GM19193 (cell line): Measurements from ENCODE around the gene WNT3A.

Source experiments
- POLR2A ChIP-seq: IDR thresholded peaks from 4 replicates; pipeline ENCODE4 v1.6.1; 2011; ENCODE audit not compliant: insufficient read depth, insufficient read length; ENCODE audit errors: extremely low read depth

The WNT3A gene

DNA sequence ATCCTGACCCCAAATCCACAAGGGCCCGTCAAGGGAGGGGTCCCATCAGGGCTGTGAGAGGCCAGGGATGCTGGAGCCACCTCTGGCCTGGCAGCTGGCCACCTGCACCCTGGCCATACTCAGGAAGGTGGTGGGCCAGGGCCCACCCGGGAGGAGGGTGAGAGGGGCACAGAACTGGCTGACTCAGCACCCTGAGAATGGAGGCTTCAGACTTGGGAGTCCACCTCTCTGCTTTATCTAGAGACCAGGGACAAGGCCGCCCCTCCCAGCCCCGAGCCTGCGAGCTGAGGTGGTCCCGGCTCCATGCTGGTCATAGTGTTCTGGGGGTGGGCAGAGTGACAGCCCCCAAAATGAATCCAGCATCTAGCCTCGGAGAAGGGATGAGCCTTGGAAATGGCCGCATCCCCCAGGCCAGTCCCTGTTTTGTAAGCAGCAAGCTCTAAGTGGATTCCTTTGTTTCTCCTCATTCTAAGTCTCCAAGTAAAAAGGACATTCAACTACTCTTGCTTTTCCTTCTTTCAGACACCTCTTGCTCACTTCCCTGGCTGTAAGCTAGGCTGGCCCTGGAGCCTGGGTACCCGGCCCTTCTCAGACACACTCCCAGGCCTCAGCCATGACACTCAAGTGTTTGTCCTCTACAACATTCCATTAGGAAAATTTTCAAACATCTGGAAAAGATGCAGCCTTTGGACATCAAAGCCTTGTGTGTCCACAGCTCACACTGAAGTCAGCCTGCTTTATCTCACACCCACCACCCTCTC, 12.3 kb downstream of the WNT3A start:
- no peak for TF ChIP-seq POLR2A

DNA sequence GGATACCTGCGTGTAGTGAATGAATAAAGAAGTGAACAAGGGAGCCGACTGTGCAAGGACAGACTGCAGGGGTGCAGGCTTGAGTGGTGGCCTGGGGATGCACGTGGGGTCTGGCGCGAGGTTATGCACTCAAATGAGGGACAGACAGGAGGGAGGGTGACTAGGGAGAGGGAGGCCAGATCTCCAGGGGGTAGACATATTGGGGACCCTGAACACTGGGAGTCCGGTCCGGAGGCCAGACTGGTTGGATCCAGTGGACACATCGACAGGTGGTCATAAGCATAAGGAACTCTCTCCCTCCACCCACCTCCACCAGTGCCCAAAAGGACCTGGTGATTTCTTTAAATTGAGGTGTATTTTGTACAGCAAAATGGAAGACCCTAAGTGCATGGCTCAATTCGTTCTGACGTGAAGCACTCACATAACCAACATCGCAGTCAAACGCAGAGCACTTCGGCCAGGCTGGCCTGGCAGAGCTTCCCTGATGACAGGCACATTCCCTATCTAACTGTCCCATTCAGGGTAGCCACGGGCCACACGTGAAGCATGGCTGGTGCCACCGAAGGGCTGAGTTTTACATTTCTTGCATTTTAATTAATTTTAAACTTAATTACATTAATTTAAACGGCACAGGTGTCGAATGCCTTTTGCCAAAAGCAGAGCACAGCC, 14.0 kb downstream of the WNT3A start:
- TF ChIP-seq POLR2A: no peak

DNA sequence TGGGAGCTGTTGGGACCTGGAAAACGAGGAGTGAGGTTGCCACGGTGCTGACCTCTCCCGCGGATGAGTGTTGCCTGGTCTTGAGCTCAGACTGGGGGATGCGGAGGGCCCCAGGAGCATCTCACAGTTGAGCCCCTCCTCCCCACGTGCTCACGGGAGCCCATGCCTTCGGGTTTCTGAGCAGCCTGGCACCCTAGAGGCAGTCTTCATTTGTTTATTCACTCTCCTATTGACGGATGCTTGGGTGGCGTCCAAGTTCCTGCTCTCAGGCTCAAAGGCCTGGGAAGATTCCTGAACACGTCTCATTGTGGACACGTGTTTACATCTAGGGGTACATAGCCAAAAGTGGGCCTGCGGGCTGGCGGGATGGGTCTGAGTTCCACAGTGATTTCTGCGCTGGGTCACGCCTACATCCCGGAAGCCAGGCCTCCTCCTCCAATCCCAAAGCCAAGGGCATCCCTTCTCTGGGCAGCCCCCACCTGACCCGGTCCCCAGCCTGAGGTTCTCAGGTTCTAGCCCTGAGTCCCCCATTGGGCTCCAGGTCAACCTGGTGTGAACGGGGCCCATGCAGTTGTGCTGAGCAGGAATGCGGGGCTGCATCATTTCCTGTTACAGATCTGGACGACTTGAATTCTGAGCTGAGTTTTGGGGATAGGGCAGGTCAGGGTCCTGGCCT, 14.7 kb downstream of the WNT3A start:
- no peak for TF ChIP-seq POLR2A

DNA sequence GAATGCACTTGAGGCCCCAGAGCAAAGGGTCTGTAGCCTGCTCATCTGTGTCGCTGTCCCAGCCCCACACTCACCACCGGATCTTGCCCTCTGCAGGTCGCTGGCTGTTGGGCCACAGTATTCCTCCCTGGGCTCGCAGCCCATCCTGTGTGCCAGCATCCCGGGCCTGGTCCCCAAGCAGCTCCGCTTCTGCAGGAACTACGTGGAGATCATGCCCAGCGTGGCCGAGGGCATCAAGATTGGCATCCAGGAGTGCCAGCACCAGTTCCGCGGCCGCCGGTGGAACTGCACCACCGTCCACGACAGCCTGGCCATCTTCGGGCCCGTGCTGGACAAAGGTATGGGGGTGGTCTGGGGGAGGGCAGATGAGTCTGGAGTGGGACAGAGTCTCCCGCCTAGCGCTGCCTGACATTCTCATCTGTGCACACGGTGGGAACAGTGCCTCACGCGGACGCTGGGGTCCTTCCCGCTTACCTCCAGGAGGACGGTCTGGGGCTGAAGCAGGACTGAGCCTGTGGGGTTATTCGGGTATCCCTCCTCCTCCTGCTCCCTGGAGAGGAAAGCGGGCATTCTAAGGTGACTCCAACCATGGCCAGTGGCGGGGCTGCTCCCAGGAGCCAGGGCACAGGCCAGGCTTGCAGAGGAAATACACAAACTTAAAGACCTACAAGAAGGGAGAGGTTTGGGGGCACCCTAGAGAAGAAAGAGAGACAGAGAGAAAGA, 15.9 kb downstream of the WNT3A start:
- no peak for TF ChIP-seq POLR2A

DNA sequence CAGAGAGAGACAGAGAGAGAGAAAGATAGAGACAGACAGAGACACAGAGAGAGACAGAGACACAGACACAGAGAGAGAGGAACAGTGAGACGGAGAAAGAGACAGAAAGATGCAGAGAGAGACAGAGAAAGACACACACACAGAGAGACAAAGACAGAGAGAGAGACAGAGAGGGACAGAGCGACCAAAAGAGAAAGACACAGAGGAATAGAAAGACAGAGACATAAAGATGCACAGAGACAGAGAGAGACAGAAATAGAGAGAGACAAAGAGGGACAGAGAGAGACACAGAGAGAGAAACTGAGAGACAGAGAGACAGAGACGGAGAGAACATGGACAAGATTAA, 16.5 kb downstream of the WNT3A start:
- no peak for TF ChIP-seq POLR2A

DNA sequence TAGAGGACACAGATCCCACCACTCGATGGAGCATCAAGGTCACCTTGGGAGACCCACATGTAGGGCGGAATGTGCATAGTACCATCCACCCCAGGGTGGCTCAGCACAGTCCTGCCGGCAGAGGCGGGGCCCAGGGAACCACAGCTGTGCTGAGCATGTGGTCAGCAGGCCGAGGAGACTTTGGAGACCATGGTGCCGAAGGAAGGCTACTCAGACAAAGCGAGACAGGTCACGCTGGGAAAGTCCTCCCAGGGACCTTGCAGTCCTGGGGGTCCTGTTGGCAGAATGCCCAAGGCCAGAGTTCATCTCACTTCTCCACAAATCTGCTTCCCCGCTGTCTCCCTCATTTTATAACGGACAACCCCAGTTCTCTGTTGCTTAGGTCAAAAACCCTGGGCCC, 22.5 kb downstream of the WNT3A start:
- no peak for TF ChIP-seq POLR2A

DNA sequence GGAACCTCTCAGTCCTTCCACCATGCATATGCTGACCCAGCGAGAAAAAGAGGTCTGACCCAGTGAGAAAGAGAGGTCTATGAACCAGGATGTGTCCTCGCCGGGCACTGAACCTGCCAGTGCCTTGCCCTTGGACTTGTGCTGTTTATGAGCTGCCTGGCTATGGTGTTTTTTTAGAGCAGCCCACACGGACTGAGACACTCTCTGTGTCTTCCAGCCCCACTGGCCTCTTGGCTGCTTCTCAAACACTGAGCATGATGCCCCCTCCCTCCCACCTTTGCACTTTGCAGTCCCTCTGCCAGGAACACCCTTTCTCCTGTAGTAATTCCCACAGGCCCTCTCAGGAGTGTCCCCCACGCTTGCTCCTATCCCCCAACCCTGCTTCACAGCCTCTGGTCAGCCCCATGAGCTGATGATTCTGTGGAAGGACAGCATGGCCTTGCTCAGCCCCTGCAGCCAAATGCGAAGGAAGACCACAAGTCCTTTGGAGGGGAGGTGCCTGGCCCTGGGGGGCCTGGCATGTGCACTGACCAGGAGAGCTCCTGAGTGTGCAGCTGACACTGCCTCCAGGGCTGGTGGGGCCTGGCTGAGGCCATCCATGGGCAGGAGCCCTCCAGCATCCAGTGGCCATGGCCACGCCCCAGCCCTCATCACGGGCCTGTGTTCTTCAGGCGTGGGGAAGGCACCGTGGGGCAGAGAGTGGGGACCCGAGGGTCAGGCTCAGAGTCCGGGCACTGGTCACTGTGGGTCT, 23.8 kb downstream of the WNT3A start:
- TF ChIP-seq POLR2A: no peak

DNA sequence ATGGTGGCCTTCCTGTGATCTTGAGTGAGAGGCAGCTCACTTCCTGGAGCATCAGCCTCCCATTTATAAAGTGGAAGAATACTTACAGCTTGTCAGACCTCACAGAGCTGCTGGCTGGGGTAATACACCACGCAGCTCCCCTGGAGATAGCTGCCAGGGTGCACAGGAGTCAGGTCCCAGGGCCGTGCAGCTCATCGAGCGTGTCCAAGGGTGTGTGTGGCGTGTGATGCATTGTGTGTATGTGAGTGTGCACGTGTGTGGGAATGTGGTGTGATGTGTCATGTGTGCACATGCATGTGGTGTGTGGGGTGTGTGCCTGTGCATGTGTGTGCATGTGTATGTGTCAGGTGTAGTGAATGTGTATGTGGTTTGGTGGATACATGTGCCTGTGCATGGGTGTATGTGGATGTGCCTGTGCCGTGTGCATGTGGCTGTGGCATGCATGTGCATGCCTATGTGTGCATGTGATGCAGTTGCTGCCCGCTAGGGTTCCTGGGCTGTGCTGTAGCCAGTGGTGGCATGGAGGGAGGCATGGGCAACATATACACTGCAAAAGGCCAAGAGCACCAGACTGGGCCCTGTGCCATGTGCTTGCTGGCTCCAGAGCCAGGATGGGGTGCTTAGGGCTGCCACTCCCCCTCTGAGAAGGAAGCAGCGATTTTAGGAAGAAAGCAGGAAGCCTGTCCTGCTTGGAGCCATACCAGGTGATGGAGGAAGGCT, 24.6 kb downstream of the WNT3A start:
- no peak for TF ChIP-seq POLR2A

DNA sequence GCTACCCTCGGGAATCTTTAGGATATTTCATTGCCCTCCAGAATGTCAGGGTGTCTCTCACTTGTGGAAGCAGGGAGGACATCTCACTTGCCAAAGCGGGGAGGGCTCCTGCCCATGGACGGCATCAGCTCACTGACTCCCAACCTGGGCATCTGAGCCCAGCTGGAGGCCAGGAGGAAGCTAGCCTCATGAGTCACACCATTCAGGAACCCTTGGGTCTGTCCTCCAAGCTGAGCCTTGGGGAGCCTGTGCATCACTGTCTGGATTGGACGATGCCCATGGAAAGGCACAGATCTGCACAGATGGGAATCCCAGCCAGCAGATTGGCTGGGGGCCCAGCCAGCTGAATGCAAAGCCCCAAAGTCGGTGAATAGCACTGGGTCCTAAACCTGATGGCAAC, 25.2 kb downstream of the WNT3A start:
- no peak for TF ChIP-seq POLR2A

DNA sequence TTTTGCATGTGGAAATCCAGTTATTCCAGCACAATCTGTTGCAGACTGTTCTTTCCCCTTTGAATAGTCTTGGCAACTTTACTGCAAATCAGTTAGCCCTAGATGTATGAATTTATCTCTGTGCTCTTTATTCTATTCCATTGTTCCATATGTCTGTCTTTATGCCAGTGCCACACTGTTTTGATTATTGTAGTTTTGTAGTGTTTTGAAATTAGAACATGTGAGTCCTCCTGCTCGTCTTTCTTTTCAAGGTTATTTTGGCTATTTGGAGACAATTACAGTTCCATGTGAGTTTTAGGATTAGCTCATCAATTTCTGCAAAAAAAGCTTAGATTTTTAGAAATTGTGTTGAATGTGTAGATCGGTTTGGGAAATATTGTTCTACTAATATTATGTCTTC, 26.6 kb downstream of the WNT3A start:
- no peak for TF ChIP-seq POLR2A

DNA sequence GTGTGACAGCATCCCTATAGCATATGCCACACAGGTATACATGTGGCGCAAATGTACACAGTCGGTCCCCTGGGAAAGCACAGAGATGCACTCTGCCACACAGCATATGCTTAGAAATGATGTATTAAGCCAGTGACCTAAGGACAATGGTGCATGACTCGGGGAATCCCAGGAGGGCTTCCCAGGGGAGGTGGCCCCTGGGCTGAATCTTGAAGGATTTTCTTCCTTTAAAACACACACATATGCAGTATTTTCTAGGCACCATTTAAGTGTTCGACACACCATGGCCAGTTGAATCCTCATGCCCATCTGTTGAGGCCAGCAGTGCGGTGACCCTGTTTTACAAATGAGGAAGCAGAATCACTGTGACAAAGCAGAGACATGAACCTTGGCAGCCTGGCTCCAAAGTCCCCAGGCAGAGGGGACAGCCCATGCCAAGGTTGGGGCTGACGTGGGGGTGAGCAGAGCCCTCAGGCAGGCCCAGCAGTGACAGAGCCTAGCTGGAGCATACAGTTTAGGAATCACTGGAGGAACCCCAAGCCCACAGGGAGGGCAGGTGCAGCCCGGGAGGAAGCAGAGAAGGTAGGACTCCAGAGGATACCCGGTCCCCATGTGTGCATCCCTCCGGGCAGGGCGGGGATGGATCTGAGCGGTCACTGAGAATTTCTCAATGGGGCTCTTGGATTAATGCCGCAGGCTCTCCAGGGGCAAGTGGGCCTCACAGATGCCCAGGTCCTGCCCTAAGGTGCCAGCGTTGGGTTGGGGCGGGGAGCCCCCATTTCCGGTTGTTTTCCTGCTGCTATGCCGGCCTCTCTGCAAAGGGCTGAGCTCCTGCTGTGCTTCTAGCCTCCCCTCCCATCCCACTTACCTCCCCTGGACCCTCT, 28.4 kb downstream of the WNT3A start:
- TF ChIP-seq POLR2A: no peak

DNA sequence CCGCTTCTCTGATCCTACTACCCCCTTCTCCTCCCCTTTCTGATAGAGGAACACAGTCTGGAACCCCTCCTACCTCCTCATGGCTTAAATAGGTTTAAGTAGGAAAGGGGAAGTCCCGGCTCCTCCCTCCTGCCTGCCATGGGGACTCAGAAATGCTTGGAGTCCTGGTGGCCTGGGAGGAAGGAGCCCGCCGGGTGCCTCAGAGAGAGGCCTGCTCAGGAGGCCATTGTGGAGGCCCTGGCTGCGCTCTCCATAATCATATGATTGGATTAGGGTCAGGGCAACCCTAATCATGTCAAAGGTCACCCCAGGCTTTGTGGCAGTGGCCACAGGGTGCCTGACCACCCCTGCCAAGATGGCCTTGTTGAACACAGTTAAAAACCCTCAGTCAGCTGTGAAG, 29.0 kb downstream of the WNT3A start:
- no peak for TF ChIP-seq POLR2A

DNA sequence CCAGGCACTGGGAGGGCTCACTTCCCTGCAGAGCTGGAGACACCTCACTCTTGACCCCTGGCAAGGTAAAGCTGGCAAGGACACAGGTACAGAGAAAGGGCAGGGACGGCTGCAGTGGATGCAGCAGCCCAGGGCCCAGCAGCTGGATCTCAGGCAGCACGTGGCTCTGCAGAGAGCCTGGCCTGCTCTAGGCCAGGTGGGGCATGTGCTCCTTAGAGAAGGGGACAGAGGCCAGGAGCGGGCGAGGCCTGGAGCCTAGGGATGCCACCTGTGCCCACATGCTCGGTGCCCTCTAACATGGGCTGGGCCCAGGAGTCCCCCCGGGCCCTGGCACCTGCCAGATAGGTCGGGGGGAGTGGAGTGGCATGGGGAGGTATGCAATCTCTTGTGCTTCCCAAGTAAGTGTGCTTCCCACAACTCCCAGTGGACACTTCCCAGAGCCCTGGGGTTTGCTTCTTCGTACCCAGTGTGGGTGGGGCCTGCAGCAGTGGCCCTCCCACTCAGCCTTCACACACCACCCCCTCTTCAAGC, 30.0 kb downstream of the WNT3A start:
- no peak for TF ChIP-seq POLR2A
